ENCODE measurements around the gene WSB2.

DNA sequence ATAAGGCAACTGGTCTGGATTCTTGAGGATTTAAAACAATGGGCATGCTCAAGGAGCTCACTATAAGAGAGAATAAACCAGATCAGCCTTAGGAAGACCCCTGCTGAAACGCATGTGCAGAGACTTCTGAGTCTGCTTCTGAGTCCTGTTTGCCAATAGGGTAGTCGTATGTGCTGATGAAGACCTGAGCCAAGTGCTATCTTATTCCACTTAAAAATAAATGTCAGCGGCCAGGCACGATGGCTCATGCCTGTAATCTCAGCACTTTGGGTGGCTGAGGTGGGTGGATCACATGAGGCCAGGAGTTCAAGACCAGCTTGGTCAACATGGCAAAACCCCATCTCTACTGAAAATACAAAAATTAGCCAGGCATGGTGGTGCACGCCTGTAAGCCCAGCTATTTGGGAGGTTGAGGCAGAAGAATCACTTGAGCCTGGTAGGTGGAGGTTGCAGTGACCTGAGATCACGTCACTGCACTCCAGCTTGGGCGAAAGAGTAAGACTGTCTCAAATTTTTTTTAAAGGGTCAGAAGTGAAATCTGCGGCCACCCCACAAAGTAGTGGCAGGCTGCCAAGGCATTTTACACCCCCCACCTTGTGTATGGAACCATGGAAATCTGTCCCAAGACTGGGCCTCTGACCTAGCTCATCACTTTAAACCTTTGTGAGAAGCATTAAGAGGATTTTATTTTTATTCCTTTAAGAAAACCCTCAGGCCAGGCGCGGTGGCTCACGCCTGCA is 24.1 kb downstream of the WSB2 start:
- TF ChIP-seq, protein P1, sequence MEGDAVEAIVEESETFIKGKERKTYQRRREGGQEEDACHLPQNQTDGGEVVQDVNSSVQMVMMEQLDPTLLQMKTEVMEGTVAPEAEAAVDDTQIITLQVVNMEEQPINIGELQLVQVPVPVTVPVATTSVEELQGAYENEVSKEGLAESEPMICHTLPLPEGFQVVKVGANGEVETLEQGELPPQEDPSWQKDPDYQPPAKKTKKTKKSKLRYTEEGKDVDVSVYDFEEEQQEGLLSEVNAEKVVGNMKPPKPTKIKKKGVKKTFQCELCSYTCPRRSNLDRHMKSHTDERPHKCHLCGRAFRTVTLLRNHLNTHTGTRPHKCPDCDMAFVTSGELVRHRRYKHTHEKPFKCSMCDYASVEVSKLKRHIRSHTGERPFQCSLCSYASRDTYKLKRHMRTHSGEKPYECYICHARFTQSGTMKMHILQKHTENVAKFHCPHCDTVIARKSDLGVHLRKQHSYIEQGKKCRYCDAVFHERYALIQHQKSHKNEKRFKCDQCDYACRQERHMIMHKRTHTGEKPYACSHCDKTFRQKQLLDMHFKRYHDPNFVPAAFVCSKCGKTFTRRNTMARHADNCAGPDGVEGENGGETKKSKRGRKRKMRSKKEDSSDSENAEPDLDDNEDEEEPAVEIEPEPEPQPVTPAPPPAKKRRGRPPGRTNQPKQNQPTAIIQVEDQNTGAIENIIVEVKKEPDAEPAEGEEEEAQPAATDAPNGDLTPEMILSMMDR (IDR thresholded peaks at IDR 0.05; ENCODE audit: low read depth, low read length, poor library complexity, severe bottlenecking): no peak
- no peak for TF ChIP-seq EZH2phosphoT487 (IDR thresholded peaks at IDR 0.05; ENCODE audit: borderline replicate concordance, low read length)

All from DOHH2 (cell line).